ENCODE measurements around the gene GREB1.

DNA sequence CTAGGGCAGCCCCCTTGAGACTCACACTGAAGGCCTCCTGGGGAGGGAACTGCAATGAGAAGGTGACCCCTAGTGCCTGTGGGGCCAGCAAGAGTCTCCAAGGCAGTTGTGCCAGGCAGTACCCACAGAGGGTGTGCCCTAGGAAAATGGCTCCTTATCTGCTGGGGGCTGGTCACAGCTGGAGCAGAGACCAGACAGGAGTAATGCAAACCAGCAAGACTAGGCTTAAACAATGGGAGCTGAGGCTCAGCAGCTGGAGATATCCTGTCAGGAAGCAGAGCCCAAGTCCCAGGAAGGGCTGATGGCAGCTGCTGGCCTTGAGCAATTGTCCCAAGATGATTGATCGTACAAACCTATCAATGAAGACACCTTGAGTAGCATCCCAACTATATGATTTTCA is 41.1 kb upstream of the GREB1 start:
- TF ChIP-seq, protein P1, sequence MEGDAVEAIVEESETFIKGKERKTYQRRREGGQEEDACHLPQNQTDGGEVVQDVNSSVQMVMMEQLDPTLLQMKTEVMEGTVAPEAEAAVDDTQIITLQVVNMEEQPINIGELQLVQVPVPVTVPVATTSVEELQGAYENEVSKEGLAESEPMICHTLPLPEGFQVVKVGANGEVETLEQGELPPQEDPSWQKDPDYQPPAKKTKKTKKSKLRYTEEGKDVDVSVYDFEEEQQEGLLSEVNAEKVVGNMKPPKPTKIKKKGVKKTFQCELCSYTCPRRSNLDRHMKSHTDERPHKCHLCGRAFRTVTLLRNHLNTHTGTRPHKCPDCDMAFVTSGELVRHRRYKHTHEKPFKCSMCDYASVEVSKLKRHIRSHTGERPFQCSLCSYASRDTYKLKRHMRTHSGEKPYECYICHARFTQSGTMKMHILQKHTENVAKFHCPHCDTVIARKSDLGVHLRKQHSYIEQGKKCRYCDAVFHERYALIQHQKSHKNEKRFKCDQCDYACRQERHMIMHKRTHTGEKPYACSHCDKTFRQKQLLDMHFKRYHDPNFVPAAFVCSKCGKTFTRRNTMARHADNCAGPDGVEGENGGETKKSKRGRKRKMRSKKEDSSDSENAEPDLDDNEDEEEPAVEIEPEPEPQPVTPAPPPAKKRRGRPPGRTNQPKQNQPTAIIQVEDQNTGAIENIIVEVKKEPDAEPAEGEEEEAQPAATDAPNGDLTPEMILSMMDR (conservative IDR thresholded peaks at IDR 0.05): no peak
- TF ChIP-seq ZFX (IDR thresholded peaks at IDR 0.05): no peak

All from C4-2B (cell line).